HFF-Myc (cell line): Measurements from ENCODE around the gene SUSD6.

ENCODE experiments used
- DNase-seq: peaks from one replicate; pipeline ENCODE4 v3.0.0-alpha.2; 2011; ENCODE audit warnings: low read depth; ENCODE audit errors: extremely low read depth
- H3K4me3 ChIP-seq: replicated peaks from 2 replicates; pipeline ENCODE4 v1.5.1; 2011; ENCODE audit warnings: low read depth, mild to moderate bottlenecking, control low read depth, low read length
- TF ChIP-seq, protein P1 (sequence below): IDR thresholded peaks from 2 replicates; pipeline ENCODE4 v1.5.1; 2012; ENCODE audit warnings: mild to moderate bottlenecking, low read depth, low read length, control low read depth; ENCODE audit errors: missing control alignments

The SUSD6 gene

DNA sequence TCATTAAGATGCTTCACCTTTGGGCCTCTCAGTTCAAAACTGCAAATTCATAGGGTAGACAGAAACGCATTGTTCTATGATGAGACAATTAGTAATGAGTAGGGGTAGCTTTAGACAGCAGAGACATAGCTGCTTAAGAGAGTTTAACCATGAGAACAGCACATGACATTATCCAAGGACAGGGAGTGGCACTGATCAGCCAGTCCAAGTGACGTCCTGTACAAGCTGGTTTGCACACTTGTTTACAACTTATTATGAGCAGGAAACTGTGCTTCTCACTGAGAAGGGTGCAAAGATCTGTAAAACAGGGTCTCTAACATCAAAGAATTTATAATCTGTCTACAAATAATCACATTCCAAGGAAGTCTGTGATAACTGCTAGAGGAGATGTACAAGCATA is 144.4 kb downstream of the SUSD6 start:
- TF ChIP-seq, protein P1, sequence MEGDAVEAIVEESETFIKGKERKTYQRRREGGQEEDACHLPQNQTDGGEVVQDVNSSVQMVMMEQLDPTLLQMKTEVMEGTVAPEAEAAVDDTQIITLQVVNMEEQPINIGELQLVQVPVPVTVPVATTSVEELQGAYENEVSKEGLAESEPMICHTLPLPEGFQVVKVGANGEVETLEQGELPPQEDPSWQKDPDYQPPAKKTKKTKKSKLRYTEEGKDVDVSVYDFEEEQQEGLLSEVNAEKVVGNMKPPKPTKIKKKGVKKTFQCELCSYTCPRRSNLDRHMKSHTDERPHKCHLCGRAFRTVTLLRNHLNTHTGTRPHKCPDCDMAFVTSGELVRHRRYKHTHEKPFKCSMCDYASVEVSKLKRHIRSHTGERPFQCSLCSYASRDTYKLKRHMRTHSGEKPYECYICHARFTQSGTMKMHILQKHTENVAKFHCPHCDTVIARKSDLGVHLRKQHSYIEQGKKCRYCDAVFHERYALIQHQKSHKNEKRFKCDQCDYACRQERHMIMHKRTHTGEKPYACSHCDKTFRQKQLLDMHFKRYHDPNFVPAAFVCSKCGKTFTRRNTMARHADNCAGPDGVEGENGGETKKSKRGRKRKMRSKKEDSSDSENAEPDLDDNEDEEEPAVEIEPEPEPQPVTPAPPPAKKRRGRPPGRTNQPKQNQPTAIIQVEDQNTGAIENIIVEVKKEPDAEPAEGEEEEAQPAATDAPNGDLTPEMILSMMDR, result no peak
- DNase-seq, result peak; percentile 11
- no peak overlapping the region for H3K4me3 ChIP-seq

GRCh38 chr14:69756298-69756697 is 144.9 kb downstream of the SUSD6 start:
- no peak overlapping the region for H3K4me3 ChIP-seq
- peak; percentile 22 for DNase-seq
- TF ChIP-seq, protein P1, result no peak

DNA sequence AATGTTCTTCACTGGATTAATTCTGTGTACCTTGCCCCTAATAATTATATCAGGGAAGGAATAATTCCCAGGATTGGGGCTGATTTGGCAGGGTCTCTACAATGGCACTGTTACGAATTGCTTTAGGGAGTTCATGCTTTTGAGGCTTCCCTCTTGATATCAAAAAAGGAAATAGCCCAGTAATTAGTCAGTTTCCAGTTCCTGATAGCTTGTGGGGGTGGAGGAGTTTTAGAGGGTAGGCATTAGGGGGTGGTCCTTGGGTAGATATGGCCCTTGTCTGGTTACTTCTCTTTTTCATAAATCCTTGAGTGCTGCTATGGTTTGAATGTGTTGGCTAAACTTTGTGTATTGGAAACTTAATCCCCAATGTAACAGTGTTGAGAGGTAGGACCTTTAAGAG is 149.4 kb downstream of the SUSD6 start:
- TF ChIP-seq, protein P1, result no peak
- no peak for DNase-seq
- no peak overlapping the region for H3K4me3 ChIP-seq

DNA sequence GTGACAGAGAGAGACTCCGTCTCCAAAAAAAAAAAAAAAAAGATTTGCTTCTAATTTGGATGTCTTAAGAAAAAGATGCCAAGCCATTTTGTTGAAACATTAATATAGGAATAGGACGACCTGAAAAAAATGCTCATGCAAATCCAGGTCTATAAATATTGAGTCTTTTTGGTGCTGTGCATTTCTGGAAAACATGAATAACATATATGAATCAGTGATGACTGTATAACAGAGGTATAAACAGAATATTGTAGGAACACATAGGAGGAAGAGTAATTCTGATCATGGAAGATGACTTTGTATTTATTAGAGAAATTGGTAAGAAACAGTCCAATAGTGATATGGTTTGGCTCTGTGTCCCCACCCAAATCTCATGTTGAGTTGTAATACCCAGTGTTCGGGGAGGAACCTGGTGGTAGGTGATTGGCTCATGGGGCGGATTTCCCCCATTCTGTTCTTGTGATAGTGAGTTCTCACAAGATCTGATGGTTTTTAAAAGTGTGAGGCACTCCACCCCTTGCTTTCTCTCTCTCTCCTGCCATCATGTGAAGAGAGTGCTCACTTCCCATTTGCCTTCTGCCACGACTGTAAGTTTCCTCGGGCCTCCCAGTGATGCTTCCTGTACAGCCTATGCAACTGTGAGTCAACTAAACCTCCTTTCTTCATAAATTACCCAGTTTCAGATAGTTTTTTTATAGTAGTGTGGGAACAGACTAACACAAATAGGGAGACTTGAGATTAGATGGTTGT is 152.5 kb downstream of the SUSD6 start:
- no peak overlapping the region for H3K4me3 ChIP-seq
- DNase-seq, result no peak
- TF ChIP-seq, protein P1, result no peak
